Vagina (tissue), 2 donors: Measurements from ENCODE around the gene NFIB. TPM values are rescaled to one million over a fixed set of nuclear protein-coding genes. Genes with fewer than 3 reads are reported as not detected.

ENCODE experiments used
- DNase-seq, 2 donors: peaks; one replicate each; pipeline ENCODE4 v3.0.0-alpha.2; 2017; ENCODE audit errors: extremely low spot score in 2 of 2
- H3K27ac ChIP-seq: fragments of 200-600 bp; sonication (generic); one replicate; pipeline ENCODE4 v1.5.1; 2019
- H3K27me3 ChIP-seq: fragments of 200-600 bp; sonication (generic); one replicate; pipeline ENCODE4 v1.5.1; 2019
- H3K36me3 ChIP-seq, 2 donors: fragments of 200-600 bp; sonication (generic); one replicate each; pipeline ENCODE4 v1.5.1; 2017 to 2019
- H3K4me1 ChIP-seq: fragments of 200-600 bp; sonication (generic); one replicate; pipeline ENCODE4 v1.5.1; 2019
- H3K4me3 ChIP-seq, 2 donors: fragments of 200-600 bp; sonication (generic); 1 replicate in 1 of 2; 2 replicates in 1 of 2; pipeline ENCODE4 v1.5.1; 2016 to 2019
- H3K9me3 ChIP-seq: fragments of 200-600 bp; sonication (generic); one replicate; pipeline ENCODE4 v1.5.1; 2019
- CTCF ChIP-seq, 3 experiments: fragments of 450-650 bp in 2 of 3; fragments of 200-600 bp in 1 of 3; sonication (generic) in 1 of 3; IDR thresholded peaks; one replicate each; pipeline ENCODE4 v1.5.1; 2017 to 2019; ENCODE audit warnings: antibody characterized with exemption in 3 of 3, mild to moderate bottlenecking in 2 of 3, moderate library complexity in 2 of 3
- POLR2A ChIP-seq, 2 donors: fragments of 450-650 bp; IDR thresholded peaks; one replicate each; pipeline ENCODE4 v1.6.1; 2017; ENCODE audit warnings: antibody characterized with exemption in 2 of 2, mild to moderate bottlenecking in 2 of 2, moderate library complexity in 2 of 2
- POLR2AphosphoS5 ChIP-seq, 2 donors: sonication (generic); formaldehyde crosslinking; IDR thresholded peaks; one replicate each; pipeline ENCODE4 v1.9.0; 2017; ENCODE audit warnings: antibody characterized with exemption in 2 of 2, mild to moderate bottlenecking in 2 of 2, low read depth in 1 of 2; ENCODE audit not compliant: insufficient read depth in 1 of 2
- intact Hi-C: fragments of 100-400 bp; cut with DNase I; formaldehyde crosslinking; loops from one replicate; pipeline ENCODE4 v1.15.1; 2023
- total RNA-seq: library from RNA; depleted of rRNA; stranded (reverse); fragments of >200 nt; gene quantifications from one replicate; pipeline ENCODE4 v1.2.3, GENCODE V29; 2016

NFIB gene
- total RNA-seq, 1 donor from 2014 or later, result 73.4 TPM

GRCh38 chr9:14318934-14319580, 5.1 kb upstream of the NFIB start:
- no peak overlapping the region for H3K4me3 ChIP-seq

GRCh38 chr9:14318361-14318760, 4.4 kb upstream of the NFIB start:
- Histone ChIP-seq H3K27me3 (no peaks in the 10 kb centered on the region), H3K27ac (peak overlapping the region; percentile 96), H3K9me3 (no peaks in the 10 kb centered on the region), H3K4me1 (peaks cover 51% of the 10 kb centered on the region), H3K4me3 (peak overlapping the region in 1 of 2 donors; percentile 5), H3K36me3 (no peaks in the 10 kb centered on the region)
- no peak for TF ChIP-seq POLR2A (IDR thresholded peaks at IDR 0.05)
- TF ChIP-seq CTCF (IDR thresholded peaks at IDR 0.05), result no peak
- TF ChIP-seq POLR2AphosphoS5 (IDR thresholded peaks at IDR 0.05; ENCODE audit: insufficient read depth in 1 of 2, low read depth in 1 of 2), result no peak
- intact Hi-C loops, result loop anchor here (10.0 kb wide), 1 partner anchor 224 kb away; no protein-coding TSS in a partner anchor
- no peak for DNase-seq

More at GRCh38 chr9:14318934-14319580, 5.1 kb upstream of the NFIB start:
- peaks cover 51% of the 10 kb centered on the region for H3K4me1 ChIP-seq
- no peak for TF ChIP-seq CTCF (IDR thresholded peaks at IDR 0.05)
- no peak for TF ChIP-seq POLR2AphosphoS5 (IDR thresholded peaks at IDR 0.05; ENCODE audit: insufficient read depth in 1 of 2, low read depth in 1 of 2)
- no peak for TF ChIP-seq POLR2A (IDR thresholded peaks at IDR 0.05)
- no peak for DNase-seq
- intact Hi-C loops, result loop anchor here (10.0 kb wide), 1 partner anchor 224 kb away; no protein-coding TSS in a partner anchor
- peak overlapping the region; percentile 96 for H3K27ac ChIP-seq
- H3K27me3 ChIP-seq, result no peaks in the 10 kb centered on the region
- H3K9me3 ChIP-seq, result no peaks in the 10 kb centered on the region
- H3K36me3 ChIP-seq, result no peaks in the 10 kb centered on the region

GRCh38 chr9:14317667-14318320, 3.9 kb upstream of the NFIB start:
- H3K4me1 ChIP-seq, result peaks cover 51% of the 10 kb centered on the region
- no peaks in the 10 kb centered on the region for H3K36me3 ChIP-seq
- no peaks in the 10 kb centered on the region for H3K9me3 ChIP-seq
- peak overlapping the region; percentile 96 for H3K27ac ChIP-seq
- TF ChIP-seq CTCF (IDR thresholded peaks at IDR 0.05), result no peak
- peak in 1 of 2 donors; percentile 10 for TF ChIP-seq POLR2AphosphoS5 (IDR thresholded peaks at IDR 0.05; ENCODE audit: insufficient read depth in 1 of 2, low read depth in 1 of 2)
- H3K27me3 ChIP-seq, result no peaks in the 10 kb centered on the region
- H3K4me3 ChIP-seq, result peak overlapping the region; percentile 5 to 18
- intact Hi-C loops, result loop anchor here (10.0 kb wide), 1 partner anchor 223 kb away; no protein-coding TSS in a partner anchor
- no peak for DNase-seq

GRCh38 chr9:14316602-14317300, 2.8 kb upstream of the NFIB start:
- intact Hi-C loops, result loop anchor here (10.0 kb wide), 1 partner anchor 222 kb away; no protein-coding TSS in a partner anchor
- H3K4me1 ChIP-seq, result peaks cover 60% of the 10 kb centered on the region
- TF ChIP-seq POLR2AphosphoS5 (IDR thresholded peaks at IDR 0.05; ENCODE audit: insufficient read depth in 1 of 2, low read depth in 1 of 2) (no peak), POLR2A (IDR thresholded peaks at IDR 0.05) (no peak), CTCF (IDR thresholded peaks at IDR 0.05) (no peak)
- no peaks in the 10 kb centered on the region for H3K27me3 ChIP-seq
- H3K27ac ChIP-seq, result peak overlapping the region; percentile 96
- peak overlapping the region; percentile 75 to 86 for H3K4me3 ChIP-seq
- no peaks in the 10 kb centered on the region for H3K36me3 ChIP-seq
- DNase-seq, result no peak
- H3K9me3 ChIP-seq, result no peaks in the 10 kb centered on the region
